Neural progenitor cell (in vitro differentiated cells): ENCODE data around the gene UBE2O. TPM values are rescaled to one million over a fixed set of nuclear protein-coding genes. Genes with fewer than 3 reads are reported as not detected.

Experiments used
- DNase-seq: peaks from one replicate; pipeline ENCODE4 v3.0.0-alpha.2; 2016; ENCODE audit warnings: low spot score
- H2AFZ ChIP-seq: fragments of 200-600 bp; sonication (generic); replicated peaks from 2 replicates; pipeline ENCODE4 v1.6.1; 2016; ENCODE audit warnings: antibody characterized with exemption
- H3F3A ChIP-seq: fragments of 200-600 bp; sonication (generic); 2 replicates; pipeline ENCODE4 v1.6.1; 2016; ENCODE audit warnings: antibody characterized with exemption, low read depth
- H3K27ac ChIP-seq: fragments of 200-600 bp; sonication (generic); 2 replicates; pipeline ENCODE4 v1.5.1; 2016; ENCODE audit warnings: mild to moderate bottlenecking
- H3K27me3 ChIP-seq: fragments of 200-600 bp; sonication (generic); 2 replicates; pipeline ENCODE4 v1.6.1; 2016; ENCODE audit warnings: mild to moderate bottlenecking, moderate library complexity
- H3K36me3 ChIP-seq: fragments of 200-600 bp; sonication (generic); 2 replicates; pipeline ENCODE4 v1.5.1; 2016
- H3K4me1 ChIP-seq: fragments of 200-600 bp; sonication (generic); 2 replicates; pipeline ENCODE4 v1.6.1; 2016; ENCODE audit warnings: mixed run types
- H3K4me2 ChIP-seq: fragments of 200-600 bp; sonication (generic); 2 replicates; pipeline ENCODE4 v1.6.1; 2016
- H3K4me3 ChIP-seq: fragments of 200-600 bp; sonication (generic); 2 replicates; pipeline ENCODE4 v1.5.1; 2016
- H3K79me2 ChIP-seq: fragments of 200-600 bp; sonication (generic); 2 replicates; pipeline ENCODE4 v1.6.1; 2016; ENCODE audit warnings: low read depth
- H3K9ac ChIP-seq: fragments of 200-600 bp; sonication (generic); 2 replicates; pipeline ENCODE4 v1.6.1; 2016
- H3K9me3 ChIP-seq: fragments of 200-600 bp; sonication (generic); 2 replicates; pipeline ENCODE4 v1.5.1; 2016; ENCODE audit warnings: low read depth
- H4K20me1 ChIP-seq: fragments of 200-600 bp; sonication (generic); 2 replicates; pipeline ENCODE4 v1.6.1; 2016; ENCODE audit warnings: low read depth
- H3K27ac Mint-ChIP-seq: 3 replicates; pipeline ENCODE4 v1.8.0; 2021; ENCODE audit warnings: mixed read lengths
- H3K27me3 Mint-ChIP-seq: 2 replicates; pipeline ENCODE4 v1.8.0; 2022; ENCODE audit warnings: low read depth, mild to moderate bottlenecking, inconsistent platforms, moderate library complexity, mixed read lengths; ENCODE audit not compliant: insufficient read depth
- H3K36me3 Mint-ChIP-seq: 3 replicates; pipeline ENCODE4 v1.8.0; 2021; ENCODE audit warnings: mixed read lengths
- H3K4me1 Mint-ChIP-seq: 3 replicates; pipeline ENCODE4 v1.8.0; 2021; ENCODE audit warnings: mixed read lengths
- H3K4me3 Mint-ChIP-seq: 3 replicates; pipeline ENCODE4 v1.8.0; 2021; ENCODE audit warnings: mild to moderate bottlenecking, moderate library complexity, mixed read lengths
- H3K9me3 Mint-ChIP-seq: 3 replicates; pipeline ENCODE4 v1.8.0; 2020; ENCODE audit warnings: mixed read lengths
- CTCF ChIP-seq: fragments of 200-600 bp; sonication (generic); IDR thresholded peaks from 2 replicates; pipeline ENCODE4 v1.5.1; 2017; ENCODE audit warnings: antibody characterized with exemption, mild to moderate bottlenecking
- EZH2 ChIP-seq: fragments of 200-600 bp; sonication (generic); IDR thresholded peaks from 2 replicates; pipeline ENCODE4 v1.6.1; 2017; ENCODE audit warnings: antibody characterized with exemption, mild to moderate bottlenecking, moderate library complexity
- EZH2phosphoT487 ChIP-seq: fragments of 200-600 bp; sonication (generic); IDR thresholded peaks from 2 replicates; pipeline ENCODE4 v1.6.1; 2017; ENCODE audit warnings: antibody characterized with exemption
- total RNA-seq: library from RNA; depleted of rRNA; stranded (reverse); fragments of >200 nt; gene quantifications from 2 replicates; pipeline ENCODE4 v1.2.3, GENCODE V29; 2015; ENCODE audit warnings: low replicate concordance

UBE2O gene
- total RNA-seq, 1 donor from 2014 or later, result 20.6 TPM

GRCh38 chr17:76402711-76403110, 50.2 kb downstream of the UBE2O start:
- Histone ChIP-seq H3K9me3 (no peaks in the 10 kb centered on the region), H3K27ac (no peak overlapping the region), H2AFZ (no peak overlapping the region), H3F3A (peaks cover 8% of the 10 kb centered on the region), H3K27me3 (no peaks in the 10 kb centered on the region), H4K20me1 (peaks cover 34% of the 10 kb centered on the region), H3K4me2 (no peak overlapping the region), H3K4me3 (no peak overlapping the region), H3K9ac (no peak overlapping the region), H3K79me2 (peaks cover 8% of the 10 kb centered on the region), H3K4me1 (no peaks in the 10 kb centered on the region), H3K36me3 (no peaks in the 10 kb centered on the region)
- no peak for TF ChIP-seq EZH2
- TF ChIP-seq EZH2phosphoT487, result no peak
- no peak for TF ChIP-seq CTCF
- peaks cover 4% of the 10 kb centered on the region for H3K4me1 Mint-ChIP-seq
- no peaks in the 10 kb centered on the region for H3K9me3 Mint-ChIP-seq
- no peak overlapping the region for H3K4me3 Mint-ChIP-seq
- peak overlapping the region; percentile 78 for H3K27ac Mint-ChIP-seq
- H3K27me3 Mint-ChIP-seq, result no peaks in the 10 kb centered on the region
- no peak for DNase-seq
- peaks cover 45% of the 10 kb centered on the region for H3K36me3 Mint-ChIP-seq

- no peaks in the 10 kb centered on the region for H3K79me2 ChIP-seq
- no peak for DNase-seq
- H3F3A ChIP-seq, result peaks cover 8% of the 10 kb centered on the region
- peak overlapping the region; percentile 63 for H3K27ac Mint-ChIP-seq
- no peaks in the 10 kb centered on the region for H3K4me1 ChIP-seq
- H3K36me3 Mint-ChIP-seq, result peaks cover 46% of the 10 kb centered on the region
- H3K4me3 Mint-ChIP-seq, result no peak overlapping the region
- H3K4me3 ChIP-seq, result no peak overlapping the region
- H2AFZ ChIP-seq, result no peak overlapping the region
- no peaks in the 10 kb centered on the region for H3K4me1 Mint-ChIP-seq
- H3K27ac ChIP-seq, result no peak overlapping the region
- H4K20me1 ChIP-seq, result peaks cover 8% of the 10 kb centered on the region
- H3K9me3 Mint-ChIP-seq, result no peaks in the 10 kb centered on the region
- no peak overlapping the region for H3K9ac ChIP-seq
- H3K9me3 ChIP-seq, result no peaks in the 10 kb centered on the region
- H3K4me2 ChIP-seq, result no peak overlapping the region
- TF ChIP-seq EZH2, result no peak
- no peak for TF ChIP-seq EZH2phosphoT487
- TF ChIP-seq CTCF, result no peak
- no peaks in the 10 kb centered on the region for H3K36me3 ChIP-seq
- no peaks in the 10 kb centered on the region for H3K27me3 Mint-ChIP-seq
- no peaks in the 10 kb centered on the region for H3K27me3 ChIP-seq
Measured at GRCh38 chr17:76399175-76400172, 53.5 kb downstream of the UBE2O start.

- peaks cover 8% of the 10 kb centered on the region for H3F3A ChIP-seq
- no peak overlapping the region for H3K4me2 ChIP-seq
- H3K4me3 ChIP-seq, result no peak overlapping the region
- H3K27me3 ChIP-seq, result no peaks in the 10 kb centered on the region
- H3K4me1 ChIP-seq, result no peaks in the 10 kb centered on the region
- no peak for DNase-seq
- Mint-ChIP-seq H3K36me3 (peaks cover 43% of the 10 kb centered on the region), H3K4me3 (peak overlapping the region; percentile 69), H3K9me3 (no peaks in the 10 kb centered on the region), H3K4me1 (no peaks in the 10 kb centered on the region), H3K27ac (no peak overlapping the region), H3K27me3 (no peaks in the 10 kb centered on the region)
- no peak overlapping the region for H3K9ac ChIP-seq
- peaks cover 8% of the 10 kb centered on the region for H4K20me1 ChIP-seq
- H3K9me3 ChIP-seq, result no peaks in the 10 kb centered on the region
- no peaks in the 10 kb centered on the region for H3K79me2 ChIP-seq
- no peak overlapping the region for H3K27ac ChIP-seq
- no peak for TF ChIP-seq CTCF
- no peak for TF ChIP-seq EZH2phosphoT487
- TF ChIP-seq EZH2, result no peak
- H2AFZ ChIP-seq, result no peak overlapping the region
- H3K36me3 ChIP-seq, result no peaks in the 10 kb centered on the region
Measured at GRCh38 chr17:76398523-76399174, 54.3 kb downstream of the UBE2O start.
